ES-I3 (cell line): Measurements from ENCODE around the gene TMEM81.

Source experiments
- H3K36me3 ChIP-seq: 2 replicates; pipeline ENCODE4 v1.6.1; 2013; ENCODE audit warnings: mild to moderate bottlenecking, low read length, control low read depth, moderate library complexity; ENCODE audit not compliant: insufficient read depth
- H3K4me1 ChIP-seq: 2 replicates; pipeline ENCODE4 v1.6.1; 2013; ENCODE audit warnings: mild to moderate bottlenecking, control low read depth, low read length; ENCODE audit not compliant: insufficient read depth
- H3K9ac ChIP-seq: 2 replicates; pipeline ENCODE4 v1.6.1; 2013; ENCODE audit warnings: low read depth, mild to moderate bottlenecking, low read length, moderate library complexity
- H3K9me3 ChIP-seq: 2 replicates; pipeline ENCODE4 v1.6.1; 2013; ENCODE audit warnings: mild to moderate bottlenecking, low read length, moderate library complexity; ENCODE audit not compliant: control insufficient read depth, insufficient read depth

Gene TMEM81

DNA sequence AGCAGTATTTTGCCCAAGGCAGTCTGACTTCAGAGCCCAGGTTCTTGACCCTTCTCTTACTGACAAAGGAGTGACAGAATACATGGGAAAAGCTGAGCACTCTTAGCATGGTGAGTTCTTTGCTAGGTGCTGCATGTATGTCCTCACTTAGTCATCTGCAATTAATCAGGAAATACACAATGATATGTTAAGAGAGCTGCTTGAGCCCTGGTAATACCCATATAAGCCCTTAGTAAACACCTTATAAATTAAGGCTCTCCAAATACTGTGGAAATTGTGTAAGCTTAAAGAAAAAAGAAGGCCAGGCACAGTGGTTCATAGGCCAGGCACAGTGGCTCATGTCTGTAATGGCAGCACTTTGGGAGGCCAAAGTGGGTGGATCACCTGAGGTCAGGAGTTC lies 14.0 kb upstream of the TMEM81 start:
- H3K36me3 ChIP-seq = peaks cover 20% of the 10 kb centered on the region
- H3K4me1 ChIP-seq = no peaks in the 10 kb centered on the region
- no peaks in the 10 kb centered on the region for H3K9me3 ChIP-seq
- H3K9ac ChIP-seq = no peak overlapping the region

DNA sequence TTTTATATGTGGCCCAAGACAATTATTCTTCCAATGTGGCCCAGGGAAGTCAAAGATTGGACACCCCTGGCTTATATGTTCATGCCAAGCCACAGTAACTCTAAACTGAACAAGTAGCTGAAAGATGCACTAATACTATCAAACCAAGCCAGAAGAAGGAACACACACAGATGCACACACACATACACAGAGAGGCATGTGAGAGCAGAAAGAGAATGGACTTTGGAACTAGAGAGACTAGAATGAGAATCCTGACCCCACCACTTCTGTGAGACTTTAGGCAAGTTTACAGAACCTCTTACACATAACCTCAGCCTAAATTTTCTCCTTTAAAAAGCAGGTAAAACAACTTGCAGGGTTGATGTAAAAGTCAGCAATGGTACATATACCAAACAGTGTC lies 11.2 kb upstream of the TMEM81 start:
- peaks cover 24% of the 10 kb centered on the region for H3K36me3 ChIP-seq
- H3K9me3 ChIP-seq = no peaks in the 10 kb centered on the region
- no peaks in the 10 kb centered on the region for H3K4me1 ChIP-seq
- no peak overlapping the region for H3K9ac ChIP-seq

DNA sequence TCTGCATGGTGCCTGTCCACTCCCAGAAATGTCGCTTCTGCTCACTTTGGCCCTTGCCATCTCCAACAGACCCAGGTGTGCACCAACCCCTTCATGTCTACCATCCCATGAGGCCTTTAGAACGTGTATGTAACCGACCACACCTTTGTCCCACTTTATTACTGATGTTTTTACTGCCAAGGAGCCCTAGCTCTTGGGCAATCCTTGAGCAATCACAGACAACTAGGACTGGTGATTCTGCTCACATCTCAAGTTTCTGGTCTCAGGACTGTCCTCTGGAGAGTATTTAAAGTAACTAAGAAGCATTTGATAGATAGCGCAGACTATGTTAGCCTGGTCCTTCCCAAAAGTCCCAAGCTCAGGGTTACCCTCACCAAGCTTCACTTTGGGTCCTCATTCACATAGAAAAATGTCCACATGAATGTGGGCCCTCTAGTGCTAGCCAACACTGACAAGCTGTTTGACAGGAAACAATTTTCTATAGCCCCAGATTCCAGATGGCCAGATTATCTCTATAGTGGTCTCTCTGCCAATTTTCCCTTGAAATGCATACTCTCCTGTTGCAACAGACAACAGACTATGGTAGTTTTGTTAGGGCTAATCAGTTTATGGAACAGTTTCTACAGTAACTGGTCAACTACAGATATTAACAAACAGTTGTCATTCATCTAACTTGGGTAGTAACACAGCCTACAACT lies 6.9 kb upstream of the TMEM81 start:
- H3K9me3 ChIP-seq = no peaks in the 10 kb centered on the region
- H3K36me3 ChIP-seq = peaks cover 11% of the 10 kb centered on the region; the same call in 1 of the 2 replicates
- no peaks in the 10 kb centered on the region for H3K4me1 ChIP-seq
- no peak overlapping the region for H3K9ac ChIP-seq

DNA sequence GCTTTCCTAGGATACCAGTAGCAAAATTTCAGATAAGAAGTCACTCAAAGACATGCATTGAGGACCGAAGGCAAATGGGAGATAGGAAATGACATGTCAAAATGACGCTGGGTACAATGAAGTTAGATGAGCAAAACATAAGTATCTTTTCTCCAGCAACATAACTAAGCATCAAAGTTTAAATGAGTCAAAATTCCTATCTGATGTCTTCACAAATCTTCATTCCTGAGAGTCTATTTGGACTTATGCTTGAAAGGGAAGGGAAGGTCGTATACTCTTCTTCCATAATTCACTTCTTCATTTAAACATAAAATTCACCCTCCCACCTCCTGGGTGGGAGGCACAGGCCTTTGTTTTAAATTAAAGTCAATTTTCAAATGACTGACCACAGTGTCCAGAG lies 4.1 kb upstream of the TMEM81 start:
- Histone ChIP-seq H3K36me3 (peaks cover 13% of the 10 kb centered on the region; the same call in 1 of the 2 replicates), H3K9me3 (no peaks in the 10 kb centered on the region), H3K9ac (no peak overlapping the region), H3K4me1 (no peaks in the 10 kb centered on the region)

DNA sequence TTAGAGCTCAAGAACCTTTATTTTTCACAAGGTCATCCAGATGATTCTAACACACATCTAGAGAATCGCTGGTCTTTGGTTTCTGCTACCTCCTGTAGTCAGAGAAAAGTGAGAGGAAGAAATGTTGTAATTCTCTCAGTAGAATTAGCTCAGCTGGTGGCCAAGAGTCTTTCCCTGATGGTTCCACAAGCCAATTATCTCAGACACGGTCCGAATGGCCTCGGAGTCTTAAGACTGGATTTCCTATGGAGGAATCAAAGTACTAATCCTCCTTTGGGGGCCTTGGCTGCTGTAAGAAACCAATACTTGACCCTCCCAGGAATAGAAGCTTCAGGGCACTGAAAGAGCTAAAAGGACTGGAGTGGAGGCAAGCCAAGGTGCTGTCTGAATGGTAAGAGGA lies 1.8 kb downstream of the TMEM81 start:
- Histone ChIP-seq H3K9me3 (no peaks in the 10 kb centered on the region), H3K4me1 (no peaks in the 10 kb centered on the region), H3K36me3 (0 out of 2 replicates have a peak, but pooled peaks cover 3% of the 10 kb centered on the region), H3K9ac (no peak overlapping the region)

DNA sequence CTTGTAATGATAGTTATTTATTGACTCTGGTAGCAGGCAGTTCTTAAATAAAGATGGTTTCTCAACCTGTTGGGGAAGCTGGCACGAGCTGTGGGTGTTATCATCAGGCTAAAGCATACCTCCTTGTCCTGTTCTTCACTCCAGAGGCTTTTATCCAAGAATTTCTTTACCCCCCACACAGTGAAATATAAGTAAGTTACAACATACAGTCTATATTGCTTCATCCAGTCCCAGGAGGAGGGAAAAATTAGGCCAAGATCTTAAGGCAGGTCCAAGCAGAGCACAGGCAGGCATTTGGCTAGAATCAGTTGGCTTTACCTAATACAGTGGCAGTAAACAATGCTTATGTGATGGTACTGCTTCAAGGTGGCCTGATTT lies 6.3 kb downstream of the TMEM81 start:
- no peak overlapping the region for H3K9ac ChIP-seq
- H3K36me3 ChIP-seq = no peaks in the 10 kb centered on the region
- H3K4me1 ChIP-seq = no peaks in the 10 kb centered on the region
- H3K9me3 ChIP-seq = no peaks in the 10 kb centered on the region

DNA sequence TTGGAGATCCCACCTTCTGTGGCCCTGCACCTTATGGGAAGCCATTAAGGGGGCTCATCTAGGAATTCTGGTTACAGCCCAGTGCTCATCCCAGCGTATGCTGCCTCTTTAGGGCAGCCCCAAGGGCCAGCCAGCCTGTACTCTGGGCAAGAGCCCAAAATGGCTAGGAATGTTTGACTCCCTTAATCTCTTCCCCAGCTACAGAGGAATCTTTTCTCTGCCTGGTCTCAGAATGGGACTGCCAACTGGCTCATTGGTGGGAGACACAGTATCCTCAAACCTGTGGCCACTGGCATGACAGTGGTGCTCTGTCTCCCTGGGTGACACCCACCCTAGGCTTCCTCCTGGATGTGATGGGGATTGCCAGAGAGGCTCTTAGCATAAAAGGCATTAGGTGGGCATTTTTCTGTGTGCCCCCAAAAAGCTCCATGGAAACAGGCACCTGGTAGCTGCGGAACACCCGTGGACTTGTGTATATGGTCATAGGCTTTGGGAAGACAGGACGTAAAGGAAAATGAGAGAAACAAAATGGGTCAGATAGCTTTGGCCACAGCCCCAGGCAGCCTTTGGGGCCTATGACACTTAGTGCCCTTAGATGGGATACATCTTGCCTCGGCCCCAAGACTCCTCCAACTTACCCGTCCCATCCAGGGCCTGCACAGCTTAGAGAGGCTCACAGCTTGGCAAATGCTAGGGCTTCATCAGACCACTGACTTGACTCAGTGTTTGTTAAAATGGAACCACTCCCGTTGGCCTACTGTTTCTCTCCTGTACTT lies 6.9 kb downstream of the TMEM81 start:
- H3K4me1 ChIP-seq = no peaks in the 10 kb centered on the region
- no peak overlapping the region for H3K9ac ChIP-seq
- H3K9me3 ChIP-seq = no peaks in the 10 kb centered on the region
- H3K36me3 ChIP-seq = no peaks in the 10 kb centered on the region

DNA sequence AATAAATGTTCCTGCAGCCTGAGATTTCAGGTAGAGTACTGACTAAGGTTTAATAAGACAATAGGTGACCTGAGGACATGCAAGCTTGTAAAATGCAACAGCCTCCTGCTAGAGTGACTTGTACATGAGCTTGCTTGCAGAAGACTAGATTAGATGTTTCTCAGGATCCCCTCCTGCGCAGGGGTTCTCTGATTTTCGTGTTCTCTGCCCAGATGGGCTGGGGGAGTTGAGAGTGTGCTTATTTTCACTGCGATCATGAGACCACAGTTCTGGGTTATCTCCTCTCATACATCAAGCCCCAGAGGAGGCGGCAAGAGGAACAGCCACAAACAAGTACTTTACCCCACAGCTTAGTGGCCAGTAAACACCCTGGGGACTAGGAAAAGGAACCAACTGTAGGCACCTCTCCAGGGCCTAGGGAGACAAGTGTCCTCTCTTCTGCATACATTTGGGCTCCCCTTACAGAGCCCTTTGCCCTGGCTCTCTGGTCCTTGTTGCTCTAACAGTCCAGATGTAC lies 8.0 kb downstream of the TMEM81 start:
- no peaks in the 10 kb centered on the region for H3K4me1 ChIP-seq
- no peaks in the 10 kb centered on the region for H3K36me3 ChIP-seq
- no peak overlapping the region for H3K9ac ChIP-seq
- no peaks in the 10 kb centered on the region for H3K9me3 ChIP-seq

DNA sequence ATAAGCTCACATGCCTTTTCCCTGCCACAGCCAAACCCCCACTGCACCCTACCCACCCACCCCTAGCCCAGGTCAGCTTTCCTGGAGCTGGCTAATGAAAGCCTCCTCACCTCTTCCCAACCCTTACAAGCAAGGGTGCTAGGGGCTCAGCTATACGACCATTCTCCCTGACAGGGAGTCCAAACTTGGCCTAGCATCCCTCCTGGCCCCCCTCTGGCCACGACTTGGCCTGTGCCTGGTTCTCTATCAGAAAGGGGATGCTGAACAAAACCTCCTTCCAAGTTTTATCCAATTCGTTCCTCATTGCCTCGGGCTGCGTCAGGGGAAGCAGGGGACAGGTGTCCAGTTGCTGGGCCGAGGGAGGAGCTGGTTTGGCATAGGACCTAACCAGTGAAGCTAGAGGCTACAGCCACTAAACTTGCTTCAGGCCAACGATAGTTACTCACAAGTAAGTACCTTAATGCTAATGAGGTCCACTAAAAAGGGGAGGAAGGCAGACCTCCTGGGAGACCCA lies 8.6 kb downstream of the TMEM81 start:
- no peaks in the 10 kb centered on the region for H3K36me3 ChIP-seq
- H3K4me1 ChIP-seq = no peaks in the 10 kb centered on the region
- H3K9me3 ChIP-seq = no peaks in the 10 kb centered on the region
- H3K9ac ChIP-seq = no peak overlapping the region

DNA sequence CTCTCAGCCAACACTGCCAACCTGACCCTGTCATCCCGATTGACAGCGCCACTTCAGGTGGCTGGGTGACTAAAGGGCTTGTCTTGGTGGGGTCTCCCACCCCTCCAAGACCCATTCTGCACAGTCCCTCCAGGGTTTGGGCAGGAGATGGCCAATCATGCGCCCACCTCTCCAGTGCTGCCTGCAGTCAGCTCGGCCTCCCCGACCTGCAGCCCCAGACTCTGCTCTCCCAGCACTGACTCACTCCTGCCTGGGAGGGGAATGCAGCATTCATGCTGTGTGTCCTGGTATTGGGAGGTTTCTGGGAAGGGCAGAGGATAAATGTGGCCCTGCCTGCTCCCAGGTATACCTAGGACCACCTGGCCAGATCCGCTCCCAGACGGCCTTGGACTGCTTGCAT lies 9.7 kb downstream of the TMEM81 start:
- Histone ChIP-seq H3K36me3 (no peaks in the 10 kb centered on the region), H3K4me1 (no peaks in the 10 kb centered on the region), H3K9ac (no peak overlapping the region), H3K9me3 (no peaks in the 10 kb centered on the region)

DNA sequence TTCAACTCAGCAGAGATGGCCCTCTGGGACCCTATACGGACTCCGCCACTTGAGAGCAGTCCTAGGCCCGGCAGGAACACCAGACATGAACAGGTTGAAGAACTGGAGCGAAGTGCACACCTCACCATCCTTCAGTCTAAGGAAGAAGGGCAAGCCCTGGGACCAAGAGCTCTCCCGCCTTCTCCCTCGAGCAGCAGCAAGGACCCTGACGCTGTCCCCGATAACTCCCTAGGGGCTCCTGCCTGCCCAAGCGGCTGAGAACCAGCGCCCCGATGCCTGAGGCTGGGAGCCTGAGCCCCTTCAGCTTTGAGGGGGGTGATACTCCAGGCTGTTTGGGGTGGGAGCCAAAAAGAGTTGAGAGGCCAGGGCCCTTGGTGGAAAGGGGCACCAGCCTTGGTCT lies 10.2 kb downstream of the TMEM81 start:
- no peaks in the 10 kb centered on the region for H3K4me1 ChIP-seq
- H3K9me3 ChIP-seq = no peaks in the 10 kb centered on the region
- no peaks in the 10 kb centered on the region for H3K36me3 ChIP-seq
- no peak overlapping the region for H3K9ac ChIP-seq

DNA sequence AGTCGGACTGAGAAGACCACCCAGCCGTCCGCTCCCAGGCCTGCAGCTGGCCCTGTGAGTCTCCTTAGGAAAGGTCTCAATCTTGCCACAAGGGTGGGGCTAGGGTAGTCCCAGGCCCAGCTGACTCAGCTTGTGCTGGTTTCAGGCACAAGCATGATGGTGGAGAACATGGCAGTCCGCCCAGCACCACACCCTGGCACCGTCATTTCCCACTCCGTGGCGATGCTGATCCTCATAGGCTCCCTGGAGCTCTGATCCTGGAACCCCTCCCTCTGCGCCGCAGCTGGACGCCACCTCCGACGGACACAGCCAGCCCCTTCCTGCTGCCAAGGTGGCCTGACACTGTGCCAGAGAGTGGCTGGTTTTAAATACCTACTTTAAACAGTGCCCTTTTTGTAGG lies 10.7 kb downstream of the TMEM81 start:
- Histone ChIP-seq H3K36me3 (no peaks in the 10 kb centered on the region), H3K9ac (no peak overlapping the region), H3K9me3 (no peaks in the 10 kb centered on the region), H3K4me1 (no peaks in the 10 kb centered on the region)

DNA sequence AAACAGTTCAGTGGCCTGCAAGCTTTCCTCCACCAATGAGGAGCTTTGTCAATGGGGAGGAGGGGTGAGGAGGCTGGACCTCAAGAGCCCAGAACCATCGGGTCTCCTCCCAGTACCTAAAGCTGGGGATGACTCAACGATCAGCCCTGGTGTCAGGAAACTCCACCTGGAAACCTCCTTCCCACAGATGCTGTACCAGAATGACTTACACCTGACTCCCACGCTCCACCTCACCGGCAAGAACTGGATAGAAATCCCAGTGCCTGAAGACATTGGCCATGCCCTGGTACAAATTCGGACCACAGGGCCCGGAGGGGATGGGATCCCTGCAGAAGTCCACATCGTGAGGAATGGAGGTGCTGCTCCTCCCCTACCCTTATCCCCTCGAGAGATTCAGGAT lies 11.4 kb downstream of the TMEM81 start:
- H3K36me3 ChIP-seq = no peaks in the 10 kb centered on the region
- H3K9me3 ChIP-seq = no peaks in the 10 kb centered on the region
- H3K9ac ChIP-seq = no peak overlapping the region
- H3K4me1 ChIP-seq = no peaks in the 10 kb centered on the region

DNA sequence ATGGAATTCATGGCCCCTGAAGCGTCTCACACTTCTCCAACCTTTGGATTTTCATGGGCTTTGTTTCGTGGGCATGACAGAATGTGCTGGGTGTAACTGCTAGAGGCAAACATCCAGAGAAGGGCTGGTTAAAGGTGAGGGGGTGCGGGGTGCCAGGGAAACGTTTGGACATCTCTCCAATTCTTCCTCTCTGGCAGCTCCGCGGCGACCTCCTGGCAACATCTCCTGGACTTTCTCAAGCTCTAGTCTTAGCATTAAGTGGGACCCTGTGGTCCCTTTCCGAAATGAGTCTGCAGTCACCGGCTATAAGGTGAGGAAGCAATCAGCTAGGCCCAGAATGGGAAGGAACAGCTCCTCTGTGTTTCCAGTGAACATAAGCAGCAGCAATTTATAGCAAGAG lies 12.0 kb downstream of the TMEM81 start:
- Histone ChIP-seq H3K9me3 (no peaks in the 10 kb centered on the region), H3K36me3 (no peaks in the 10 kb centered on the region), H3K4me1 (no peaks in the 10 kb centered on the region), H3K9ac (no peak overlapping the region)

DNA sequence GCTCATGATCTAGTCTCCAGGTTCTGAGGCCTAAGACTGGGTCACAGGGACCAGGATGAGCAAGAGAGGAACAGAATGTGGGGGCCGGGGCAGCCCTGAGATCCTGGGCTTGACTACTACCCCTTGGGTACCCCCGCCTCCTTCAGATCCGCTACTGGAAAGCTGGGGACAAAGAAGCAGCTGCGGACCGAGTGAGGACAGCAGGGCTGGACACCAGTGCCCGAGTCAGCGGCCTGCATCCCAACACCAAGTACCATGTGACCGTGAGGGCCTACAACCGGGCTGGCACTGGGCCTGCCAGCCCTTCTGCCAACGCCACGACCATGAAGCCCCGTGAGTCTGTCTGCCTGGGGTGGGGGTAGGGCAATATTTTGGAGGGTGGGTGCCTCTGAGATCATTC lies 12.5 kb downstream of the TMEM81 start:
- no peaks in the 10 kb centered on the region for H3K36me3 ChIP-seq

More for the DNA sequence above, 12.5 kb downstream of the TMEM81 start:
- no peaks in the 10 kb centered on the region for H3K9me3 ChIP-seq
- H3K9ac ChIP-seq = no peak overlapping the region
- no peaks in the 10 kb centered on the region for H3K4me1 ChIP-seq
